Rectal smooth muscle tissue (tissue), 1 donor: ENCODE results near the gene RYR3.

Experiments used
- H3K27ac ChIP-seq: one replicate; pipeline ENCODE4 v1.7.0; 2013; ENCODE audit warnings: low read depth, low read length, inconsistent platforms
- H3K27me3 ChIP-seq: one replicate; pipeline ENCODE4 v1.7.0; 2013; ENCODE audit warnings: low read length; ENCODE audit not compliant: control insufficient read depth, insufficient read depth
- H3K36me3 ChIP-seq: one replicate; pipeline ENCODE4 v1.7.0; 2013; ENCODE audit warnings: low read length; ENCODE audit not compliant: control insufficient read depth, insufficient read depth
- H3K4me1 ChIP-seq: one replicate; pipeline ENCODE4 v1.7.0; 2013; ENCODE audit warnings: low read length; ENCODE audit not compliant: control insufficient read depth, insufficient read depth
- H3K4me3 ChIP-seq: one replicate; pipeline ENCODE4 v1.7.0; 2013; ENCODE audit warnings: low read length
- H3K9ac ChIP-seq: one replicate; pipeline ENCODE4 v1.7.0; 2013; ENCODE audit warnings: low read length

The RYR3 gene

GRCh38 chr15:33443708-33444107 lies 132.9 kb downstream of the RYR3 start:
- Histone ChIP-seq H3K27me3 (no peaks in the 10 kb centered on the region), H3K9ac (no peak overlapping the region), H3K27ac (no peak overlapping the region), H3K4me1 (no peaks in the 10 kb centered on the region), H3K4me3 (no peak overlapping the region), H3K36me3 (no peaks in the 10 kb centered on the region)

GRCh38 chr15:33445984-33446383 lies 135.2 kb downstream of the RYR3 start:
- Histone ChIP-seq H3K4me1 (no peaks in the 10 kb centered on the region), H3K9ac (no peak overlapping the region), H3K27me3 (no peaks in the 10 kb centered on the region), H3K4me3 (no peak overlapping the region), H3K36me3 (no peaks in the 10 kb centered on the region), H3K27ac (no peak overlapping the region)

- H3K4me3 ChIP-seq = no peak overlapping the region
- no peaks in the 10 kb centered on the region for H3K27me3 ChIP-seq
- H3K36me3 ChIP-seq = no peaks in the 10 kb centered on the region
- H3K27ac ChIP-seq = no peak overlapping the region
- H3K9ac ChIP-seq = no peak overlapping the region
- no peaks in the 10 kb centered on the region for H3K4me1 ChIP-seq
Observed at GRCh38 chr15:33448151-33448550, 137.4 kb downstream of the RYR3 start.

GRCh38 chr15:33448961-33449606 lies 138.3 kb downstream of the RYR3 start:
- H3K9ac ChIP-seq = no peak overlapping the region
- H3K4me3 ChIP-seq = no peak overlapping the region
- H3K4me1 ChIP-seq = no peaks in the 10 kb centered on the region
- no peak overlapping the region for H3K27ac ChIP-seq
- no peaks in the 10 kb centered on the region for H3K27me3 ChIP-seq
- no peaks in the 10 kb centered on the region for H3K36me3 ChIP-seq

- H3K36me3 ChIP-seq = no peaks in the 10 kb centered on the region
- H3K4me3 ChIP-seq = no peak overlapping the region
- no peaks in the 10 kb centered on the region for H3K4me1 ChIP-seq
- H3K27ac ChIP-seq = no peak overlapping the region
- H3K27me3 ChIP-seq = no peaks in the 10 kb centered on the region
- H3K9ac ChIP-seq = no peak overlapping the region
Observed at GRCh38 chr15:33449810-33450209, 139.0 kb downstream of the RYR3 start.

GRCh38 chr15:33451385-33451784 lies 140.6 kb downstream of the RYR3 start:
- Histone ChIP-seq H3K4me3 (no peak overlapping the region), H3K9ac (no peak overlapping the region), H3K36me3 (no peaks in the 10 kb centered on the region), H3K27ac (no peak overlapping the region), H3K4me1 (no peaks in the 10 kb centered on the region), H3K27me3 (no peaks in the 10 kb centered on the region)

- Histone ChIP-seq H3K4me3 (no peak overlapping the region), H3K36me3 (no peaks in the 10 kb centered on the region), H3K9ac (no peak overlapping the region), H3K27me3 (no peaks in the 10 kb centered on the region), H3K4me1 (no peaks in the 10 kb centered on the region), H3K27ac (no peak overlapping the region)
Observed at GRCh38 chr15:33453761-33454160, 143.0 kb downstream of the RYR3 start.

- no peak overlapping the region for H3K9ac ChIP-seq
- H3K27me3 ChIP-seq = no peaks in the 10 kb centered on the region
- H3K4me1 ChIP-seq = no peaks in the 10 kb centered on the region
- H3K4me3 ChIP-seq = no peak overlapping the region
- H3K27ac ChIP-seq = no peak overlapping the region
- no peaks in the 10 kb centered on the region for H3K36me3 ChIP-seq
Observed at GRCh38 chr15:33454346-33454745, 143.6 kb downstream of the RYR3 start.

GRCh38 chr15:33454996-33455395 lies 144.2 kb downstream of the RYR3 start:
- Histone ChIP-seq H3K27me3 (no peaks in the 10 kb centered on the region), H3K9ac (no peak overlapping the region), H3K4me3 (no peak overlapping the region), H3K36me3 (no peaks in the 10 kb centered on the region), H3K4me1 (no peaks in the 10 kb centered on the region), H3K27ac (no peak overlapping the region)

GRCh38 chr15:33458421-33458820 lies 147.7 kb downstream of the RYR3 start:
- H3K36me3 ChIP-seq = no peaks in the 10 kb centered on the region
- H3K9ac ChIP-seq = no peak overlapping the region
- H3K4me3 ChIP-seq = no peak overlapping the region
- no peak overlapping the region for H3K27ac ChIP-seq
- no peaks in the 10 kb centered on the region for H3K27me3 ChIP-seq
- H3K4me1 ChIP-seq = no peaks in the 10 kb centered on the region

- H3K36me3 ChIP-seq = no peaks in the 10 kb centered on the region
- H3K4me3 ChIP-seq = no peak overlapping the region
- H3K4me1 ChIP-seq = no peaks in the 10 kb centered on the region
- no peaks in the 10 kb centered on the region for H3K27me3 ChIP-seq
- H3K27ac ChIP-seq = no peak overlapping the region
- H3K9ac ChIP-seq = no peak overlapping the region
Observed at GRCh38 chr15:33460166-33460805, 149.5 kb downstream of the RYR3 start.

GRCh38 chr15:33461671-33462070 lies 150.9 kb downstream of the RYR3 start:
- H3K9ac ChIP-seq = no peak overlapping the region
- no peaks in the 10 kb centered on the region for H3K4me1 ChIP-seq
- H3K27ac ChIP-seq = no peak overlapping the region
- no peaks in the 10 kb centered on the region for H3K36me3 ChIP-seq
- no peaks in the 10 kb centered on the region for H3K27me3 ChIP-seq
- H3K4me3 ChIP-seq = no peak overlapping the region

- H3K27ac ChIP-seq = no peak overlapping the region
- no peak overlapping the region for H3K4me3 ChIP-seq
- H3K4me1 ChIP-seq = no peaks in the 10 kb centered on the region
- no peaks in the 10 kb centered on the region for H3K27me3 ChIP-seq
- no peaks in the 10 kb centered on the region for H3K36me3 ChIP-seq
- H3K9ac ChIP-seq = no peak overlapping the region
Observed at GRCh38 chr15:33467146-33467815, 156.5 kb downstream of the RYR3 start.
